Stimulated activated effector memory CD8-positive, alpha-beta T cell treated with anti-CD3 and anti-CD28 coated beads, Interleukin-12 subunit alpha, Interleukin-12 subunit beta, amount 100 ng/mL, for 72 hours (primary cell): ENCODE measurements around the gene ZMIZ2.
"Not testable (repeated sequence)": the region's sequence is repeated elsewhere in the genome, so short reads cannot be mapped to it uniquely, and the experiment has no call there.

Experiments used
- ATAC-seq: fragments of 150-1000 bp; cut with Tn5 transposase; 2 replicates; pipeline ENCODE4 v1.10.0; 2021
- DNase-seq, 2 donors: peaks; one replicate each; pipeline ENCODE4 v3.0.0; 2021 to 2022; ENCODE audit warnings: low spot score in 2 of 2
- H3K27ac Mint-ChIP-seq: one replicate; pipeline ENCODE4 v1.8.0; 2022; ENCODE audit warnings: mild to moderate bottlenecking, mixed read lengths
- H3K36me3 Mint-ChIP-seq: one replicate; pipeline ENCODE4 v1.8.0; 2022; ENCODE audit warnings: mild to moderate bottlenecking, mixed read lengths
- H3K4me1 Mint-ChIP-seq: one replicate; pipeline ENCODE4 v1.8.0; 2022; ENCODE audit warnings: mixed read lengths
- H3K4me3 Mint-ChIP-seq: one replicate; pipeline ENCODE4 v1.8.0; 2022; ENCODE audit warnings: mild to moderate bottlenecking, mixed read lengths
- H3K9me3 Mint-ChIP-seq: one replicate; pipeline ENCODE4 v1.8.0; 2022; ENCODE audit warnings: mixed read lengths

The ZMIZ2 gene, protein sequence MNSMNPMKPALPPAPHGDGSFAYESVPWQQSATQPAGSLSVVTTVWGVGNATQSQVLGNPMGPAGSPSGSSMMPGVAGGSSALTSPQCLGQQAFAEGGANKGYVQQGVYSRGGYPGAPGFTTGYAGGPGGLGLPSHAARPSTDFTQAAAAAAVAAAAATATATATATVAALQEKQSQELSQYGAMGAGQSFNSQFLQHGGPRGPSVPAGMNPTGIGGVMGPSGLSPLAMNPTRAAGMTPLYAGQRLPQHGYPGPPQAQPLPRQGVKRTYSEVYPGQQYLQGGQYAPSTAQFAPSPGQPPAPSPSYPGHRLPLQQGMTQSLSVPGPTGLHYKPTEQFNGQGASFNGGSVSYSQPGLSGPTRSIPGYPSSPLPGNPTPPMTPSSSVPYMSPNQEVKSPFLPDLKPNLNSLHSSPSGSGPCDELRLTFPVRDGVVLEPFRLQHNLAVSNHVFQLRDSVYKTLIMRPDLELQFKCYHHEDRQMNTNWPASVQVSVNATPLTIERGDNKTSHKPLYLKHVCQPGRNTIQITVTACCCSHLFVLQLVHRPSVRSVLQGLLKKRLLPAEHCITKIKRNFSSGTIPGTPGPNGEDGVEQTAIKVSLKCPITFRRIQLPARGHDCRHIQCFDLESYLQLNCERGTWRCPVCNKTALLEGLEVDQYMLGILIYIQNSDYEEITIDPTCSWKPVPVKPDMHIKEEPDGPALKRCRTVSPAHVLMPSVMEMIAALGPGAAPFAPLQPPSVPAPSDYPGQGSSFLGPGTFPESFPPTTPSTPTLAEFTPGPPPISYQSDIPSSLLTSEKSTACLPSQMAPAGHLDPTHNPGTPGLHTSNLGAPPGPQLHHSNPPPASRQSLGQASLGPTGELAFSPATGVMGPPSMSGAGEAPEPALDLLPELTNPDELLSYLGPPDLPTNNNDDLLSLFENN

DNA sequence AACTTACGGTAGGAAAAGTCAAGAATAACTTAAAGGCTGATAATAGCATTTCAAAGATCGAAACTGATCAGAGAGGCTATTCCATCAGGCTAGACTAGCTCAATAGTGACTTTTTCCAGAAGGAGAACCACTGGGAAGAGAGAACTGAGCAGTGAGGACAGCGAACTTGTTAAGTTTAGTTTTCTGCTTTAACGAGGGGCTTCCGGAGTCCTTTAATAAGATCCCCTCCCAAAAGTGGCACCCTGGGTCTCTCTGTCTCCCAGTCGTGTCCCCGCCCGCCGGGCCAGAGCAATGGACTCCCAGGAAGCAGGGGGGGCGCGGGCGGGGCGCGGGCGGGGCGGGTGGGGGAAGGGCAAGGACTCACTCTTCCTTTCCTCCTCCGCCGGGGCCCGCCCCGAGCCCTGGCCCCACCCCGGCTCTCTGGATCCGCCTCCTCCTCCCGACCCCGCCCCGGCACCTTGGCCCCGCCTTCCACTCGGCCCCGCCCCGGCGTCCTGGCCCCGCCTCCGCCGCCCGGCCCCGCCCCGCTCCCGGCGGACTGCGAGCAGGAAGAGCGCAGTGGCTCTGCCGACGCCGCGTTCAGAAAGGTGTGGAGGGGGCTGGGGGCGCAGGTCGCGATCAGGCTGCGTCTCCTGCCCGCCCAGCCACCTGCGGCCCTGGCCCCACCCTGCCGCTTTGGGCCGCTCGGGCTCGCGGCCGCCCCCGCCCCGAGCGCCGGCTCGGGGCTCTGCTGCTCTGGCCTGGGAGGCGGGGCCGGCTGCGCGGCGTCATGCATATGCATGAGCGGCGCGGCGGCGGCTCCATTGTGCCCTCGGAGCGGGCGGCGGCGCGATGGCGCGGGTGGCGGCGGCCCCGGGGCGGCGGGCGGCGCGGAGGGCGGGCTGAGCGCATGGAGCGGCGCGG lies at the start of gene ZMIZ2:
Gene ZMIZ2 (plus strand): TSS at position 803 of the 903 bp plus-strand sequence. CDS start 7,403 bp downstream, outside the sequence.
- Mint-ChIP-seq H3K4me1 (peaks cover 43% of the 10 kb centered on the region), H3K27ac (peak within 1 kb of the TSS; percentile 96), H3K9me3 (no peaks in the 10 kb centered on the region), H3K36me3 (peaks cover 33% of the 10 kb centered on the region), H3K4me3 (peak within 1 kb of the TSS; percentile 93)
- ATAC-seq (peak; percentile 91), DNase-seq (peak; percentile 97 to 99)

DNA sequence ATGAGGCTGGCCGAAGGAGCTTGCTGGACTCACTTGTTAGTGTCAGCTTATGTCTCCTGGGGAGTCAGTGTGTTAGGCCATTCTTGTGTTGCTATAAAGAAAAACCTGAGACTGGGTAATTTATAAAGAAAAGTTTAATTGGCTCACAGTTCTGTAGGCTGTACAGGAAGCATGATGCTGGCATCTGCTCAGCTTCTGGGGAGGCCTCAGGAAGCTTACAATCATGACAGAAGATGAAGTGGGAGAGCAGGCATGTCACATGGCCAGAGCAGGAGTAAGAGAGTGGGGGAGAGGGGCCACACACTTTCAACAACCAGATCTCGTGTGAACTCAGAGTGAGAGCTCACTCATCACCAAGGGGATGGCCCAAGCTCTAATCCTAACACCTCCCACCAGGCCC lies 49.0 kb upstream of the ZMIZ2 start:
- Mint-ChIP-seq H3K36me3 (peaks cover 89% of the 10 kb centered on the region), H3K27ac (peak overlapping the region; percentile 86)
- H3K4me3 Mint-ChIP-seq, H3K9me3 Mint-ChIP-seq, ATAC-seq, DNase-seq, H3K4me1 Mint-ChIP-seq: not testable (repeated sequence)

DNA sequence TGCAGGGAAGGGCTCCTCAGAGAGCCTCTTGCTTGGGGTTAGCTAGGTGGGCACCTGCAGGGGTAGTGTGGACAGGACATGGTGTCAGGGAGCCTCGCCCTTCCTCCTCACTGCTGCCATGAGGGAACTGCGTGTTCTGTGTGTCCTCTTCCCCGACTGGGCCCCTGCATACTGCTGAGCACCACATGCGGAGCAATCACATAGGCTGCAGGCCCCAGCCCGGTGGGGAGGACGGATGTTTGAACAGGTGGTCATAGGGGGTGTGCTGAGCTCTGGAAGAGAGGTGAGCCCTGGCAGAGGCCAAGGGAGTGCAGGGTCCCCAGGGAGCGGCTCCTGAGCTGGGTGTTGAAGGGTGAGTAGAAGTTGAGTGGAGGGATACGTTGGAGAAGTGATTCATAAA lies 48.3 kb upstream of the ZMIZ2 start:
- Mint-ChIP-seq H3K27ac (peak overlapping the region; percentile 86), H3K9me3 (no peaks in the 10 kb centered on the region), H3K4me1 (no peaks in the 10 kb centered on the region), H3K4me3 (no peak overlapping the region), H3K36me3 (peaks cover 88% of the 10 kb centered on the region)
- DNase-seq (no peak), ATAC-seq (no peak)

DNA sequence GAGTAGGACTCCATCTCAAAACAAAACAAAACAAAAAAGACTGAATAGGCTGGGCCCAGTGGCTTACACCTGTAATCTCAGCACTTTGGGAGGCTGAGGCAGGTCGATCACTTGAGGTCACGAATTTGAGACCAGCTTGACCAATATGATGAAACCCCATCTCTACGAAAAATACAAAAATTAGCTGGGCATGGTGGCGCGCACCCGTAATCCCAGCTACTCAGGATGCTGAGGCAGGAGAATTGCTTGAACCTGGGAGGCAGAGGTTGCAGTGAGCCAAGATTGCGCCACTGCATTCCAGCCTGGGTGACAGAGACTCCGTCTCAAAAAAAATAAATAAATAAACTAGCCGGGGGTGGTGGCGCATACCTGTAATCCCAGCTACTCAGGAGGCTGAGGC lies 45.3 kb upstream of the ZMIZ2 start:
- H3K4me1 Mint-ChIP-seq, H3K9me3 Mint-ChIP-seq, H3K27ac Mint-ChIP-seq, ATAC-seq, DNase-seq, H3K4me3 Mint-ChIP-seq: not testable (repeated sequence)
- H3K36me3 Mint-ChIP-seq, result peaks cover 83% of the 10 kb centered on the region

DNA sequence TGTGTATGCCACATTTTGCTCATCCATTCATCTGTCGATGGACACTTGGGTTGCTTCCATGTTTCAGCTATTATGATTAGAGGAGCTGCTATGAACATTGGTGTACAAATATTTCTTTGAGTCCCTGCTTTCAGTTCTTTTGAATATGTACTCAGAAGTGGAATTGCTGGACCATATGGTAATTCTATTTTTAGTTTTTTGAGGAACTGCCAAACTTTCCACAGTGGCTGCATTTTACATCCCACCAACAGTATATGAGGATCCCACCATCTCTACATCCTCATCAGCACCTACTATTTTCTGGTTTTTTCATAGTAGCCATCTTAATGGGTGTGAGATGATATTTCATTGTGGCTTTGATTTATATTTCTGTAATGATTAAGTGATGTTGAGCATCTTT lies 44.7 kb upstream of the ZMIZ2 start:
- H3K9me3 Mint-ChIP-seq, result no peaks in the 10 kb centered on the region
- peaks cover 80% of the 10 kb centered on the region for H3K36me3 Mint-ChIP-seq
- H3K4me1 Mint-ChIP-seq, result no peaks in the 10 kb centered on the region
- ATAC-seq (no peak), DNase-seq (no peak)
- no peak overlapping the region for H3K4me3 Mint-ChIP-seq
- H3K27ac Mint-ChIP-seq, result no peak overlapping the region

DNA sequence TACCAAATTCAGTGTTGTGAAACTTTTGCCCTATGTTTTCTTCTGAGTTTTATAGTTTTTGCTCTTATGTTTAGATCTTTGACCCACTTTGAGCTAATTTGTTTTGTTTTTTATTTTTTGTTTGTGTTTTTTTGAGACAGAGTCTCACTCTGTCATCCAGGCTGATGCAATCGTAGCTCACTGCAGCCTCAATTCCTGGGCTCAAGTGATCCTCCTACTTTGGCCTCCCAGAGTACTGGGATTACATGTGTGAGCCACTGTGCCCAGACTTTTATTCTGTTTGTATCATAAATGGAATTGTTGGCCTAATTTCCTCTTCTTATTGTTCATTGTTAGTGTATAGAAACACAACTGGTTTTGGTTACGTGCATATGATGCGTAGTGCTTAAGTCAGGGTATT lies 43.2 kb upstream of the ZMIZ2 start:
- DNase-seq (no peak), ATAC-seq (no peak)
- Mint-ChIP-seq H3K4me3 (no peak overlapping the region), H3K4me1 (peaks cover 3% of the 10 kb centered on the region), H3K27ac (peak overlapping the region; percentile 45), H3K36me3 (peaks cover 64% of the 10 kb centered on the region), H3K9me3 (no peaks in the 10 kb centered on the region)

DNA sequence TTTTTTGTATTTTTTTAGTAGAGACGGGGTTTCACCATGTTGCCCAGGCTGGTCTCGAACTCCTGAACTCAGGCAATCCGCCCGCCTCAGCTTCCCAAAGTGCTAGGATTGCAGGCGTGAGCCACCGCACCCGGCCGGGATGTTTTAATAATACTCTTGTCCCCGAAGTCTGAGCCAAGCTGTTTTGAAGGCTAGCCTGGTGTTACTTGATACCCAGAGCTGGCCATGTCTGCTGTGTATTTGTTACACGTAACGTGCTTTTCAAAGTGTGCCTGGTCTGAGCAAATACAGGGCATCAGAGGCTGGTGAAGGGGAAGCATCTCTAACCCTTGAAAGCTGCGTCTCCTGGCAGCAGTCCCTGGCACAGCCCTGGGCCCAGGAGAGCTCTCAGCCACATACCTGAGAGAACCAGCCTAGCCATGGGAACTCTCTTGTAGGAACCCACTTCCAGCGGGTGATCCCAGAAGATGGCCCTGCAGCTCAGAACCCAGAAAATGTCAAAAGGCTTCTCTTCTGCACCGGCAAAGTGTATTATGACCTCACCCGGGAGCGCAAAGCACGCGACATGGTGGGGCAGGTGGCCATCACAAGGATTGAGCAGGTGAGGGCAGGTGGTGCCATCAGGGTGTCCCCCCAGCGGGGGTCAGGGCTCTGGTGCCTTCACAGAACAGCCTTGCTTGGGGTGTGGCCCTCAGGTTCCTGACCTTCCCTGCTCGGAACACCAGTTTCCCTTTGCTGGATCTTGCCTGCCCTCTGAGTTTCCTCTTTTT lies 41.7 kb upstream of the ZMIZ2 start:
- ATAC-seq (no peak), DNase-seq (no peak)
- H3K4me3 Mint-ChIP-seq, result no peak overlapping the region
- H3K36me3 Mint-ChIP-seq, result peaks cover 52% of the 10 kb centered on the region
- H3K4me1 Mint-ChIP-seq, result peaks cover 14% of the 10 kb centered on the region
- H3K9me3 Mint-ChIP-seq, result no peaks in the 10 kb centered on the region
- H3K27ac Mint-ChIP-seq, result peak overlapping the region; percentile 60

DNA sequence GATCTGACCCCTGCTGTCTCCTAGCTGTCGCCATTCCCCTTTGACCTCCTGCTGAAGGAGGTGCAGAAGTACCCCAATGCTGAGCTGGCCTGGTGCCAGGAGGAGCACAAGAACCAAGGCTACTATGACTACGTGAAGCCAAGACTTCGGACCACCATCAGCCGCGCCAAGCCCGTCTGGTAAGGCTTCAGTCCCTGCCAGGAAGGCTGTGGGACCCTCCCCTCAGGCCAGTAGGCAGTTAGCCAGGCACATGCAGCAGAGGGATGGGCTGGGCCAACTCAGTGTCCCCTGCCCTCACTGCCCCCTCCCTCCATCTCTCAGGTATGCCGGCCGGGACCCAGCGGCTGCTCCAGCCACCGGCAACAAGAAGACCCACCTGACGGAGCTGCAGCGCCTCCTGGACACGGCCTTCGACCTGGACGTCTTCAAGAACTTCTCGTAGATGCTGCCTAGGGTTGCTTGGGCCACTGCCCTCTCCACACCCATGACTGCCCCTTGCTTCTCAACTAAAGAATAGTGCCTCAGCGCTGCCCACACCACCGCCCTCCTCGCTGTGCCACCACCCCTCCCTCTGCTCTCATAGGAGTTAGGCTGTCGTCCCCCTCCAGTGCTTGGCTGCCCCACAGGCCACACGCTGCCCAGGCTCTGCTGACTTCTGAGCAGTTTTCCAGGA lies 41.0 kb upstream of the ZMIZ2 start:
- DNase-seq (no peak), ATAC-seq (no peak)
- no peak overlapping the region for H3K4me3 Mint-ChIP-seq
- peaks cover 22% of the 10 kb centered on the region for H3K4me1 Mint-ChIP-seq
- peaks cover 47% of the 10 kb centered on the region for H3K36me3 Mint-ChIP-seq
- H3K27ac Mint-ChIP-seq, result peak overlapping the region; percentile 60
- no peaks in the 10 kb centered on the region for H3K9me3 Mint-ChIP-seq

DNA sequence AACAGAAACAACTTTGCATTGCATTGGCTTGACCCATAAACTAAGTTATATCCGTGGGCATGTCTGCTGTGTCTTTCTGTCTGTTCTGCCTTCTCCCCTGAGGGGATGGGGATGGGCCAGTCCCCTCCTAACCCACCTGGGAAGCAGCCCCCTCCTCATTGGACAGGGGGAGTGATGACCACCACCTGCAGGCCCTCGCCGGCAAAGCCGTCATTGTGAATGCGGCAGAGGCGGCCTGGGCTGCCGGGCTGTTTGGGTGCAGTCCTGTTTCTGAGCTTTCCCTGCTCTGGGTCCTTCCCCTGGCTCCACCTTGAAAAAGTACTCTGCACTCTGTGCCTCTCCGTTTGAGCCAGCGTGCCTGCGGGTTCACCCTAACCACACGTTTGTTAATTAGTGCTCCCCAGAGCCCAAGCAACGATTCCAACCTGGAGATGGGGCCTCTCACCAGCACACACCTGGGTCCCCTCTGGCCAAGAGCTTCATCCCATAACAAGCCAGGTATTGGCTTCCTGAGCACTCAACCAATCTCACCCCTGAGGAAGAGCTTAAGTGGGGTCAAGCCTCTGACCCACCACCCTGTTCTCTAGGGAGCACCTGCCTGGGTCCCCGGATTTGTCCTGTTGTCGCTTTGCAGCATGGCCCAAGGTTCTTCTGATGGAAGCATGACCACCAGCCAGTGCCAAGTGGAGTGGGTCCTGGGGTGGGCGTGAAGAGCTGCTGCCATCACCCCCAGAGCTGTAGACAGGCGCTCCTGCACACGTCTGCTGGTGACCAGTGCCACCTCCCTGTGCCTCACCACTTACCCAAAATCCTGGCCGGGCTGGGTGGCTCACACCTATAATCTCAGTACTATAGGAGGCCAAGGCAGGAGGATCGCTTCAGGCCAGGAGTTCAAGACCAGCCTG lies 39.4 kb upstream of the ZMIZ2 start:
- no peak for ATAC-seq
- H3K27ac Mint-ChIP-seq, result peak overlapping the region; percentile 91

DNA sequence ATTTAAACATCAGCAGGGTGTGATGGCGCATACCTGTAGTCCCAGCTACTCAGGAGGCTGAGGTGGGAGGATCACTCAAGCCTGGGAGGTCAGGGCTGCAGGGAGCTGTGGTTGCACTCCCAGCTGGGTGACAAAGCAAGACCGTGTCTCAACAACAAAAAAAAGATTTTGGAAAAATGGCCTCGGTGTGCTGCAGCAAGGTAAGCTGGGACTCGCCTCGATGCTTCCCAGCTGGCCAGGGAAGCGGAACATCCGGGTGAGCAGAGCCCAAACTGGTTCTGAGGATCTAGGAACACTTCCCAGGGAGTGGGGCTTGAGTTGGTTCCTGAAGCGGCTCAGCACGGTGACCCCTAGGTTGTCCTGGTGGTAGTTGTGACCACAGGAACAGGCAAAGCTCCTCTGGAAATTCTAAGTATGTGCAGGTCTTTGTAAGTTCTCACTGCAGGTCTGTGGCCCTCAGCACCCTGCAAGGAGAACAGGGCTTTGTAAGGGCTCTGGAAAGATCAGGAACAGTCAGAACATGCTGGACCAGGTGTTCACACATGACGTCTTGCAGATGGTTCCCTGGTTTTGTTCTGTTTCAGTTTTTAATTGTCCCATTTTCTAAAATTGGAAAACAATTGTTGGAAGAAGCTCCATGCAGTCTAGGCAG lies 38.6 kb upstream of the ZMIZ2 start:
- DNase-seq (no peak), ATAC-seq (no peak)
- H3K9me3 Mint-ChIP-seq, result no peaks in the 10 kb centered on the region
- no peak overlapping the region for H3K4me3 Mint-ChIP-seq
- H3K36me3 Mint-ChIP-seq, result peaks cover 35% of the 10 kb centered on the region
- peaks cover 28% of the 10 kb centered on the region for H3K4me1 Mint-ChIP-seq
- H3K27ac Mint-ChIP-seq, result peak overlapping the region; percentile 91

More for the DNA sequence above, 39.4 kb upstream of the ZMIZ2 start:
- Mint-ChIP-seq H3K36me3 (peaks cover 41% of the 10 kb centered on the region), H3K9me3 (no peaks in the 10 kb centered on the region), H3K4me1 (peaks cover 28% of the 10 kb centered on the region), H3K4me3 (no peak overlapping the region)
- no peak for DNase-seq

DNA sequence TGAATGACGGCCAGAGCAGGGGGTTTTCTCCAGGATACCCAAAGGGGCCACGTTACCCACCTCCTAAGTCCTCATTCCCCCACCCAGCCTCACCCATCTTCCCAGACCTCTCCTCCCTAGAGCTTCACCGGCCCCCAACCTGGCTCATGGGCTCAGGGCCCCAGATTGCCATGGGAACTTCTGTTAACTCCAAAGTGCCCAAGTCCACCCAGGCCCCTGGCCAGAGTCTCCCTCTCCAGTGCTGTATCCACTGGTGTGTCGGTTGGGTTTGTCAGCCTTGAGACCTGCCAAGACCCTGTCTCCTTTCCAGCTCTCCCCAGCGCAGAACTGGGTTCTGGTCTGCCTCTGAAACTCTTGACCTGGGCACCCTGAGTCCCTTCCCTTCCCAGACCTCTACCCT lies 37.1 kb upstream of the ZMIZ2 start:
- DNase-seq (no peak), ATAC-seq (no peak)
- H3K27ac Mint-ChIP-seq, result peak overlapping the region; percentile 91
- peaks cover 28% of the 10 kb centered on the region for H3K4me1 Mint-ChIP-seq
- no peaks in the 10 kb centered on the region for H3K9me3 Mint-ChIP-seq
- H3K36me3 Mint-ChIP-seq, result peaks cover 26% of the 10 kb centered on the region
- H3K4me3 Mint-ChIP-seq, result no peak overlapping the region

DNA sequence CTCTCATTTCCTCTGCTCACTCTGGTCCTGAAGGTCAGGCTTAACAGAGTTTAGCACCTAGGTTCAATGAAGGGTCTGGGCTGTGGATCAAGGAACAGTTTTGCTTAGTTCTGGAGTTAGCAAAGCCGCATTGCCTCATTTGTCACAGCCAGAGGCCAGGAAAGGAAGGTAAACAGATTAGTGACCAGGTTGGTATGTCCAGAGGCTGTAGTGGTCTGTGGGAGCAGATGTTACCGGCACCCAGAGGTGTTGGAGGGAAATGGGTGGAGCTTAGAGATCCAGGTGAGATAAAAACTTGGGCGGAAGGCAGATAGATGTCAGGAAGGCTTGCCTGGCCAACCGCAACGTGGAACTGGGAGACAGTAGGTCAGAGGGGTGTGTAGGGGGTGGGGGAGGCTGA lies 36.6 kb upstream of the ZMIZ2 start:
- Mint-ChIP-seq H3K4me1 (peaks cover 28% of the 10 kb centered on the region), H3K4me3 (no peak overlapping the region), H3K36me3 (peaks cover 21% of the 10 kb centered on the region), H3K27ac (peak overlapping the region; percentile 91), H3K9me3 (no peaks in the 10 kb centered on the region)
- DNase-seq, result no peak
- ATAC-seq, result no peak

DNA sequence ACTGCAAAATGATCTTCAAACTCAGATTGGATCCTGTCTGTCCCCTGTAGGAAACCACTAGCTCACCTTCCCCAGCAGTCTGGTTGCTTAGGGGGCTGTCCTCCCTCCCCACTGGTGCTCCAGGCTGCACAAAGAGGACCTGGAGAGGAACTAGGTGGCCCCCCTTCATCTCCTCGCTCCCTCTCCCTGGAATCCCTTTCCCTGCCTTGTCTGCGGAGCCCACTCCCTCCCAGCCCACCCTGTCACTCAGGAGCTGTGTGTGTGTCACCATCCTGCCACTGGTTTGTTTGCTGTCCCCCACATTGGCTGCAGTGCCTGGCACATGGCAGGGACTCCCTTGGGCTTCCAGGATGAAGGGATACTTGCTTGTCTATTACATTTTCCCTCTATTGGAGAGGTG lies 35.5 kb upstream of the ZMIZ2 start:
- DNase-seq (no peak), ATAC-seq (no peak)
- Mint-ChIP-seq H3K4me3 (no peak overlapping the region), H3K36me3 (peaks cover 10% of the 10 kb centered on the region), H3K27ac (peak overlapping the region; percentile 91), H3K9me3 (no peaks in the 10 kb centered on the region), H3K4me1 (peaks cover 28% of the 10 kb centered on the region)
